ENCODE data around the gene ATP6V1G2.
"Not testable (repeated sequence)": the region's sequence is repeated elsewhere in the genome, so short reads cannot be mapped to it uniquely, and the experiment has no call there.

DNA sequence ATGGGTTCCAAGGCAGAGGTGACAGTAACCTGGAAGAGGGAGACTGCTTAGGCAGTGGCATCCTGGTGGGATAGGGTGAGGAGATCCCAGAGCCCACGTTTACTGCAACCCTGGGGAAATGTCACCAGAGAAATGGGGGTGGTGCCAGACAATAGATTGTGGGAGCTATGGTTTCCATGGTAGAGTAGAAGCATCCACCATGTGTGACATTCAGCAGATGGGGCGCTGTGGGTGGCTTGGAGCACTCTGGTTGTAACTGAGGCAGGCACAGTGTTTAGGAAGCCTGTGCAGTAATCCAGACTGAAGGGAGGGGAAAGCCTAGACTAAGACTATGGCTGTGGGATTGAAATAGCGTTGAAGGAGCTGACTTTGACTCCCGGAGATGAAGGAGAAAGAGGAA, 49.6 kb downstream of the ATP6V1G2 start:
- TF ChIP-seq EZH2phosphoT487 (IDR thresholded peaks at IDR 0.05; ENCODE audit: insufficient read depth, low read depth); EZH2 (IDR thresholded peaks at IDR 0.05; ENCODE audit: insufficient read depth, poor library complexity, severe bottlenecking): not testable (repeated sequence)

Measured in GM23248 (cell line).